ENCODE measurements around the gene SLC27A5. TPM values are rescaled to one million over a fixed set of nuclear protein-coding genes. Genes with fewer than 3 reads are reported as not detected.
A peak's percentile ranks its signal among the peaks of the same experiment; 100 is the strongest.

SLC27A5 gene
- total and polyA plus RNA-seq, 2 of the 4 experiments (the other 2 are of a cell fraction): 7.7 to 11.2 TPM

GRCh38 chr19:58499021-58499927 is 12.5 kb downstream of the SLC27A5 start:
- peak overlapping the region; percentile 96 for H2AFZ ChIP-seq (replicated peaks; ENCODE audit: low read length, poor library complexity)
- H3K79me1 ChIP-seq (ENCODE audit: low read depth in 1 of 2, low read length in 2 of 2): peaks cover 6 to 11% of the 10 kb centered on the region in 2 experiments
- H4K91ac ChIP-seq (ENCODE audit: insufficient read depth, low read depth, low read length): peak overlapping the region; percentile 56
- H2BK120ac ChIP-seq (ENCODE audit: low read depth, low read length): peak overlapping the region; percentile 7; the same call in 1 of the 2 replicates
- no peaks in the 10 kb centered on the region for H3K36me3 ChIP-seq (ENCODE audit: control insufficient read depth, insufficient read depth, low read length)
- peaks cover 14% of the 10 kb centered on the region for H3K9me1 ChIP-seq (ENCODE audit: insufficient read depth, low read length)
- H3K27me3 ChIP-seq (ENCODE audit: control insufficient read depth, insufficient read depth, low read length): no peaks in the 10 kb centered on the region
- no peaks in the 10 kb centered on the region for H4K20me1 ChIP-seq (ENCODE audit: insufficient read depth, low read length)
- peak overlapping the region; percentile 67 for H3K4ac ChIP-seq (ENCODE audit: low read depth, low read length)
- 0% methylated on average over 31 of the region's 60 CpGs; no CpG with 5 or more reads in 1 of the 2 experiments for WGBS, 2 experiments (ENCODE audit: extremely low coverage in 2 of 2, insufficient read length in 1 of 2)
- H2BK5ac ChIP-seq (ENCODE audit: low read depth, low read length, poor library complexity, severe bottlenecking): peak overlapping the region; percentile 15
- intact Hi-C loops (cut with micrococcal nuclease): loop anchor here (1.0 kb wide), 2 partner anchors 20 to 112 kb away; partner anchors contain the start of genes RPS5 and ZBTB45
- 0 out of 2 replicates have a peak overlapping the region, but pooled peaks have one; percentile 41 for H3K56ac ChIP-seq (ENCODE audit: extremely low read depth, insufficient read depth, low read length)
- H3K14ac ChIP-seq (replicated peaks; ENCODE audit: low read depth, low read length): peak overlapping the region; percentile 53
- peaks cover 4% of the 10 kb centered on the region; the same call in 1 of the 2 replicates for H3K4me1 ChIP-seq (ENCODE audit: control insufficient read depth, insufficient read depth, low read length)
- H3K27ac ChIP-seq (ENCODE audit: insufficient read depth, low read length): peak overlapping the region; percentile 73
- no TSS peak for BruUV-seq (replicated peaks)
- H3K9me3 ChIP-seq (ENCODE audit: control insufficient read depth, insufficient read depth, low read length): no peaks in the 10 kb centered on the region
- peak overlapping the region; percentile 79 for H3K9ac ChIP-seq (ENCODE audit: low read depth, low read length)
- in situ Hi-C loops (cut with MboI; ENCODE audit: low sequenced_read_pairs): no loop called here
- H2BK20ac ChIP-seq (ENCODE audit: low read depth, low read length): no peak overlapping the region
- peak overlapping the region; percentile 21; the same call in 1 of the 2 replicates for H3K18ac ChIP-seq (ENCODE audit: low read depth, low read length)
- H2AK9ac ChIP-seq (replicated peaks; ENCODE audit: low read depth, low read length, poor library complexity): peak overlapping the region; percentile 74
- dilution Hi-C loops (cut with HindIII; ENCODE audit: low sequenced_read_pairs, unreplicated experiment): no loop called here
- ChIA-PET POLR2A (ENCODE audit: unreplicated experiment) (no interaction called here), CTCF (no interaction called here)
- H4K8ac ChIP-seq (ENCODE audit: low read depth in 2 of 2, low read length in 2 of 2): peak overlapping the region; percentile 91 to 99
- H3K23ac ChIP-seq (ENCODE audit: low read depth, low read length): peak overlapping the region; percentile 14; the same call in 1 of the 2 replicates
- DNase-seq (peak; percentile 98), ATAC-seq (ENCODE audit: low read depth) (peak; percentile 98)
- H2BK15ac ChIP-seq (ENCODE audit: low read depth, low read length): no peak overlapping the region
- peak overlapping the region; percentile 53 for H3K4me3 ChIP-seq (ENCODE audit: insufficient read depth, low read depth, low read length)
- H4K5ac ChIP-seq (ENCODE audit: low read depth, low read length): peak overlapping the region; percentile 73
- H3K4me2 ChIP-seq (ENCODE audit: low read depth, low read length): peak overlapping the region; percentile 90
- H2AK5ac ChIP-seq (ENCODE audit: low read depth, low read length): peak overlapping the region; percentile 46; the same call in 1 of the 2 replicates
- TF ChIP-seq MAZ (IDR thresholded peaks at IDR 0.05; ENCODE audit: borderline replicate concordance, low read depth, low read length) (peak; percentile 90; the same call in 1 of the 2 replicates), CHD1 (IDR thresholded peaks at IDR 0.05; ENCODE audit: low read depth, low read length) (no peak), CTCF (conservative IDR thresholded peaks at IDR 0.05; ENCODE audit: low read depth, low read length) (peak; percentile 34), MAFK (IDR thresholded peaks at IDR 0.05; ENCODE audit: low read depth, low read length) (no peak), RAD21 (IDR thresholded peaks at IDR 0.05; ENCODE audit: low read length) (peak; percentile 21; the same call in 1 of the 2 replicates), USF2 (IDR thresholded peaks at IDR 0.05; ENCODE audit: low read depth, low read length) (no peak; the same call in 1 of the 2 replicates), SMC3 (IDR thresholded peaks at IDR 0.05; ENCODE audit: low read depth, low read length) (peak; percentile 4; the same call in 1 of the 2 replicates), FOS (IDR thresholded peaks at IDR 0.05; ENCODE audit: low read depth, low read length) (no peak), RFX5 (IDR thresholded peaks at IDR 0.05; ENCODE audit: low read depth, low read length) (no peak), CEBPB (IDR thresholded peaks at IDR 0.05; ENCODE audit: low read depth, low read length) (peak; percentile 15; the same call in 1 of the 2 replicates), RCOR1 (IDR thresholded peaks at IDR 0.05; ENCODE audit: insufficient replicate concordance, low read length) (no peak), POLR2A (IDR thresholded peaks at IDR 0.05; ENCODE audit: low read depth, low read length) (peak; percentile 48; the same call in 1 of the 2 replicates), MXI1 (IDR thresholded peaks at IDR 0.05; ENCODE audit: borderline replicate concordance, low read depth, low read length) (0 out of 2 replicates have a peak, but pooled peaks have one; percentile 9)
